Bone marrow (tissue), 2 donors: Measurements from ENCODE around the gene RAB10.

ENCODE experiments used
- DNase-seq, 2 donors: peaks; one replicate each; lab custom pipeline; 2025; lab: John Stamatoyannopoulos, UW

The RAB10 gene

GRCh38 chr2:26179446-26179913 lies 145.6 kb downstream of the RAB10 start:
- no peak for DNase-seq

GRCh38 chr2:26182441-26182840 lies 148.6 kb downstream of the RAB10 start:
- DNase-seq = no peak

- DNase-seq = no peak
Observed at GRCh38 chr2:26182887-26183630, 149.2 kb downstream of the RAB10 start.

- no peak for DNase-seq
Observed at GRCh38 chr2:26184121-26184520, 150.2 kb downstream of the RAB10 start.

GRCh38 chr2:26184555-26185303 lies 150.8 kb downstream of the RAB10 start:
- peak; percentile 62 to 67 for DNase-seq

- DNase-seq = no peak
Observed at GRCh38 chr2:26185304-26185928, 151.5 kb downstream of the RAB10 start.

GRCh38 chr2:26185954-26186770 lies 152.3 kb downstream of the RAB10 start:
- no peak for DNase-seq
